Small intestine (tissue), 7 donors: ENCODE data around the gene CCNK. TPM values are rescaled to one million over a fixed set of nuclear protein-coding genes. Genes with fewer than 3 reads are reported as not detected.

Source experiments
- DNase-seq, 2 donors: peaks; one replicate each; pipeline versions ENCODE4 v3.0.0 to v3.0.0-alpha.2; 2013
- FAIRE-seq: peaks from 2 replicates; lab custom pipeline; 2012; peaks lifted over from hg19 to GRCh38; lab: Jason Lieb, UNC
- H3K27ac ChIP-seq, 3 donors: one replicate each; pipeline ENCODE4 v1.5.1; 2013; ENCODE audit warnings: low read length in 2 of 3, mild to moderate bottlenecking in 2 of 3, control low read depth in 1 of 3, inconsistent platforms in 1 of 3, low read depth in 1 of 3, moderate library complexity in 1 of 3
- H3K27me3 ChIP-seq, 3 donors: one replicate each; pipeline ENCODE4 v1.6.1; 2013; ENCODE audit warnings: low read length in 3 of 3, inconsistent platforms in 1 of 3; ENCODE audit not compliant: control insufficient read depth in 3 of 3, insufficient read depth in 3 of 3
- H3K36me3 ChIP-seq, 3 donors: one replicate each; pipeline ENCODE4 v1.6.1; 2013; ENCODE audit warnings: low read length in 3 of 3, inconsistent platforms in 1 of 3, low read depth in 1 of 3, mild to moderate bottlenecking in 1 of 3, moderate library complexity in 1 of 3; ENCODE audit not compliant: control insufficient read depth in 3 of 3, insufficient read depth in 2 of 3
- H3K4me1 ChIP-seq, 3 donors: one replicate each; pipeline ENCODE4 v1.6.1; 2013; ENCODE audit warnings: low read length in 2 of 3, inconsistent platforms in 1 of 3, low read depth in 1 of 3, mild to moderate bottlenecking in 1 of 3, moderate library complexity in 1 of 3; ENCODE audit not compliant: control insufficient read depth in 3 of 3, insufficient read depth in 2 of 3
- H3K4me3 ChIP-seq, 3 donors: one replicate each; pipeline ENCODE4 v1.5.1; 2013; ENCODE audit warnings: low read length in 3 of 3, control low read depth in 1 of 3, inconsistent platforms in 1 of 3, low read depth in 1 of 3, mild to moderate bottlenecking in 1 of 3, moderate library complexity in 1 of 3
- H3K9me3 ChIP-seq, 2 donors: one replicate each; pipeline ENCODE4 v1.6.1; 2013; ENCODE audit warnings: low read depth in 1 of 2, low read length in 1 of 2; ENCODE audit not compliant: control insufficient read depth in 2 of 2, insufficient read depth in 1 of 2
- WGBS, 3 donors: extraction: QIAGEN DNeasy Blood & Tissue Kit; methylation state at CpG; one replicate each; pipeline ENCODE4 v1.1.7; 2013; 5-methylcytosine and 5-hydroxymethylcytosine counted together
- polyA plus RNA-seq, 4 donors: library from polyadenylated mRNA; stranded (reverse) in 3 of 4; unstranded in 1 of 4; fragments of 200-250 nt in 3 of 4; fragments of 120-200 nt in 1 of 4; gene quantifications; one replicate each; pipeline versions ENCODE4 v1.2.1 to v1.2.3, GENCODE V29; 2013
- donor health status: healthy with polysubstance abuse.
- donor health status: control.
- donor health status: control.
- donor health status: Bipolar disorder and iron deficiency.
- donor health status: healthy.

CCNK gene
- polyA plus RNA-seq, 4 donors = 13.4 to 43.4 (median 17.3) TPM

DNA sequence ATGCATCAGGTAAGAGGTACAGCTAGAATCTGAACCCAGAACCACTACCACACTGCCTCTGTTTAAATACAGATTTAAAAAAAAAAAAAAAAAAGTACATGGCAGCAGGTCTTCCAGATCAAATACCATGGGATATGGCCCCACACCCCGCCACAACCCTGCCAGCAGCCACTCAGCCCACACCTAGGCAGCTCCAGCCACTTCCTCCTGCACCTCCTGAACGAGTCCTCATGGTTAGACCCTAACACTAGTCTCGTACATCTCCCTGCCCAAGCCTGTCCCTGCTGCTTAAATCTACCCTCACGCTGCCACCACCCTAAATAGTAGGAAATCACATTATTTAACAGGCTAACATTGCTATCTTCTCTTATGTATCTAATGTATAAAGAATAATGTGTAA is 13.1 kb upstream of the CCNK start:
- Histone ChIP-seq H3K4me3 (no peak overlapping the region), H3K9me3 (no peaks in the 10 kb centered on the region), H3K4me1 (peaks cover 0 to 8% (median 0%) of the 10 kb centered on the region in 3 donors), H3K27ac (no peak overlapping the region), H3K36me3 (peaks cover 5 to 21% (median 7%) of the 10 kb centered on the region in 3 donors), H3K27me3 (no peaks in the 10 kb centered on the region)
- DNase-seq (no peak), FAIRE-seq (no peak)
- 58 to 75% (median 70%) methylated on average over 4 of the region's 4 CpGs for WGBS, 3 donors

DNA sequence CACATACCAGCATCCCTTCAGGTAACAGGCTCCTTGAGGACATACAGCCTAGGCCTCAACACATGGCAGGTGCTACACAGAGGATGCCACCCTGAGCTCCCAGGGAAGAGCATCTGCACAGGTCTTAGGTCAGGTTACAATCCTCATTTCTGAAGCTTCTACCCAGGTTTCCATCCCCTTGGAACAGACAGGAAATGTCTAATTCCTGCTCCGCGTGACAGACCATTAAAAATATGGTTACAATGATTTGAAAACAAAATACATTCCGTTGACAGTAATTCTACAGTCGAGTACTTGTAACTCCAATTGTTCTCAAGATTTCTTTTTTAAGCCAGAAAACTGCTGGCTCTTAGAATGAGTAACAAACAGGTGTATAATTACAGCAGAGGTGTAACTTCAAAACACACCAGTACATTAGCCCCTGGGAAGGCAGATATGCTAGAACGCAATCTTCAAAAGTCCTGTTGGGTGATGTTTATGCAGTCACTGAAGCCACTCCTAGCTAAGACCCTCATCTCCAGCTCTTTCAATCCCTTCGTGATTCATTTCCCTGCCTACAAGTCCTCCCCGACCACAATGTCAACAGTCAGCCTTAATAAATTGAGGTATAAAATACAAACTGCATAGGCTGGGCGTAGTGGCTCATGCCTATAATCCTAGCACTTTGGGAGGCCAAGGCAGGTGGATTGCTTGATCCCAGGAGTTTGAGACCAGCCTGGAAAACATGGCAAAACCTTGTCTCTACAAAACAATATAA is 12.2 kb upstream of the CCNK start:
- peak in 1 of 2 donors; percentile 19 for DNase-seq
- H3K27ac ChIP-seq = no peak overlapping the region
- no peak for FAIRE-seq
- H3K27me3 ChIP-seq = no peaks in the 10 kb centered on the region
- H3K4me1 ChIP-seq = peaks cover 0 to 8% (median 0%) of the 10 kb centered on the region in 3 donors
- H3K4me3 ChIP-seq = no peak overlapping the region
- peaks cover 3 to 16% (median 4%) of the 10 kb centered on the region in 3 donors for H3K36me3 ChIP-seq
- WGBS, 3 donors = 68 to 78% (median 76%) methylated on average over 8 of the region's 8 CpGs
- H3K9me3 ChIP-seq = no peaks in the 10 kb centered on the region

DNA sequence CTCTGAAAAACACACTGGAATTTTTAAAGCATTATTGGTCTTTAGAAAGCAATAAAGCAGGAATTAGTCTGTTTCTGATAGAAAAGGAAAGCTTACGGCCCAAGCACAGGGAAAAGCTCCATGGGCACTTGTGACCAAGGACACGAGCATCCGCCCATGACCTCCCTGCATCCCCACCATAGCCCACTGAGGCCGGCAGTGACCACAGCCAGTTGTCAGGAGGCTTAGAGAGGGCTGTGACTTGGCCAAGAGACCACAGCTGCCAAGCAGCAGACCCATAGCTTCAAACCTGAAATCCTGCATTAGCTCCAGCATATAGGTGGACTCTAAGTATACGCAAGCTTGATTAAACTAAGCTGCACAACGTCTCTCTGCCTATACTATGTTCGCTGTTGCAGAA is 9.5 kb upstream of the CCNK start:
- 86 to 93% (median 86%) methylated on average over 7 of the region's 7 CpGs for WGBS, 3 donors
- Histone ChIP-seq H3K4me3 (no peak overlapping the region), H3K27ac (no peak overlapping the region), H3K9me3 (no peaks in the 10 kb centered on the region), H3K27me3 (no peaks in the 10 kb centered on the region), H3K4me1 (peaks cover 0 to 4% (median 0%) of the 10 kb centered on the region in 3 donors), H3K36me3 (no peaks in the 10 kb centered on the region)
- no peak for DNase-seq
- FAIRE-seq = no peak

DNA sequence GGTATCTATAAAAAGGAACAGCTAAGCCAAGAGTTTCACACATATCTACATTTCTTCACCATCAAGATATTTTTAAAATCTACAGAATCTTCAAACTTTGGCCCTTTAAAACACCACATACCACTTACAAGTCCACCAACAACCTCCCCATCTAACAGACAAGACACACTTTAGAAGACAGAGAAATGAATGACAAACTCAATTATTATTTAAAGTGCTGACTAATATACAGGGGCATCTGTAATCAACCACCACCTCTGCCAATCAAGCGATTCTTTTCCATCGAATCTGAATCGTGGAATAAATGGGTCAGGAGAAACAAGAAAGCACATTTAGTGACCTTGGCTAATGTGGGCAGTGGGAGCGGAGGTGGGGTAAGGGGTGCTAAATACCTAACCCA is 8.3 kb upstream of the CCNK start:
- DNase-seq (no peak), FAIRE-seq (no peak)
- no peaks in the 10 kb centered on the region for H3K27me3 ChIP-seq
- H3K4me1 ChIP-seq = no peaks in the 10 kb centered on the region
- no peak overlapping the region for H3K27ac ChIP-seq
- H3K9me3 ChIP-seq = no peaks in the 10 kb centered on the region
- H3K36me3 ChIP-seq = no peaks in the 10 kb centered on the region
- WGBS, 3 donors = 76 to 81% (median 78%) methylated on average over 4 of the region's 4 CpGs
- no peak overlapping the region for H3K4me3 ChIP-seq

DNA sequence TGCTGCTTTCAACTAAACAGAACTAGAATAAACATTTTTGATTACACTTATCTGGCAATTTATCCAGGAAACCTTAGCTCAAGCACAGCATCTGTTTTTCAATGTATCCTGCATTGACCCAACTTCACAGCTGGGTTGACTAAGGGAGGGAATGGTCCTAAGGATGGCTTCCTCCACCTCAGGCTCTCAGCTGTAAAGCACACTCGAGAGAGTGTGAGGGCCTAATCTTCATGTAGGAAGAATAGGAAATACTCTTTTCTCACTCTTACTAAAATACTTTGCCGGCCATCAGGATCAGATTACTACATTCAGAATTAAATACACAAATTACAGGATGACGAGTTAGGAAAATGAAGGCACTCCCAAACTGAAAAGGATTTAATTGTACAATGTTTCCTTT is 7.8 kb upstream of the CCNK start:
- no peaks in the 10 kb centered on the region for H3K36me3 ChIP-seq
- FAIRE-seq (no peak), DNase-seq (no peak)
- no peaks in the 10 kb centered on the region for H3K9me3 ChIP-seq
- no peak overlapping the region for H3K4me3 ChIP-seq
- H3K27ac ChIP-seq = no peak overlapping the region
- H3K27me3 ChIP-seq = no peaks in the 10 kb centered on the region
- H3K4me1 ChIP-seq = peaks cover 0 to 4% (median under 1%) of the 10 kb centered on the region in 3 donors
- WGBS, 3 donors = 68 to 81% (median 70%) methylated on average over 3 of the region's 3 CpGs

DNA sequence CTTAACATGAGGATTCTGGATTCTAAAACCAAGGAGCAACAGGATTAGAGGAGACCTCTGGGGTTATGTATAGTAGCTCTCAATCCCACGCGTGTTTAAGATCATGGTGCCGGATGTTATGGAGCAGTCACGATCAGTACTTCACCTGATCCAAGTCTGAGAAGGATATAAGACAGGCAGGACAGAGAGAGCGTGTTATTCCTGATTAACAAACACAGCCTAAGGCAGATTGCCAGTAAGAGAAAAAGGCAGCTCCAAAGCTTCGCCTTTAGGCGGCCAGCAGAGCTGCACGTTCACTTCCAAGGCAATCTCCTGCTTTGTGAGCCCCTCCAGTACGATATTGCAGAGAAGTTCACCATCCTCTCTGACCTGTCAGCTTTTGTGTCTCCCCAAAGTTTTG is 6.0 kb upstream of the CCNK start:
- H3K27me3 ChIP-seq = no peaks in the 10 kb centered on the region
- FAIRE-seq (no peak), DNase-seq (peak in 1 of 2 donors; percentile 5)
- peaks cover 3 to 11% (median 7%) of the 10 kb centered on the region in 3 donors for H3K4me1 ChIP-seq
- no peaks in the 10 kb centered on the region for H3K9me3 ChIP-seq
- whole genome bisulfite sequencing, 3 donors = 60 to 82% (median 62%) methylated on average over 9 of the region's 9 CpGs
- H3K4me3 ChIP-seq = no peak overlapping the region
- no peaks in the 10 kb centered on the region for H3K36me3 ChIP-seq
- H3K27ac ChIP-seq = no peak overlapping the region

DNA sequence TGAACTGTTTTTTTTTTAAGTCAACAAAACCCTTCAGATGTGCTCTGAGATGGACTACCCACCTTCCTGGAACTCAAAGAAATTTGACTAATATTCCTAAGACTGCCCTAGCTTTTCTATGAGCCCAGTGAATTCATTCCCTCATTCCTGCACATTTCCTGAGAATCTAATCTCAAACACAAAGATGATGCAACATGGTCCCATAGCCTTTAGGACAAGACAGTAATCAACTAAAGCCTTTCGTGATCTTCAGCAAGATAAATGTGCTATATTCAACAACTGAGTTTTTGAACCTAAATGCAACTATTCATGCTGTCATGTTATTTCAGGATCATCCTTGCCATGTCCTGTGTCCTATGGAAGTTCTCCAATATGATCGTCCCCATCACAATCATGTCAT is 5.5 kb upstream of the CCNK start:
- no peak for DNase-seq
- FAIRE-seq = no peak
- no peaks in the 10 kb centered on the region for H3K36me3 ChIP-seq
- WGBS, 3 donors = 87 to 90% (median 87%) methylated on average over 2 of the region's 2 CpGs
- no peak overlapping the region for H3K27ac ChIP-seq
- H3K4me1 ChIP-seq = peaks cover 3 to 11% (median 7%) of the 10 kb centered on the region in 3 donors
- H3K27me3 ChIP-seq = no peaks in the 10 kb centered on the region
- H3K9me3 ChIP-seq = no peaks in the 10 kb centered on the region
- H3K4me3 ChIP-seq = no peak overlapping the region

DNA sequence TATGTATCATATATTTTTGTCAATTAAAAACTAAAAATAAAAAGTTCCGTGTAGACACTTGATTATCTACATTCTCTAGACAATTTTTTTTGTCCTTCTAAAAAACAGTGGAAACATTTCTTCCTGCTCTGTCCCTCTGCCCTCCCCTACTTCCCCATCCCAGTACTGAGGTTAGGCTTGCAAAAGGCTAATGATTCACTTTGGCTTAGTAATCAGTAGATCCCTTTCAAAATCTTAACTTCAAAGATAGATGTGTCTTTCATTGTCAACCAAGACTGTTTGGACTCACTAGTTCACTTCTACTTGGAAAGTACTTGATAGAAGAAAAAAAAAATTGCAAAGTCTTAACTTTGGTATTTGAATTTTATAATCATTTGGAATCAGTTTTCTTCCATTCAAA is 4.3 kb upstream of the CCNK start:
- 25 to 44% (median 38%) methylated on average over 1 of the region's 1 CpG for WGBS, 3 donors
- H3K27ac ChIP-seq = no peak overlapping the region
- no peak overlapping the region for H3K4me3 ChIP-seq
- no peaks in the 10 kb centered on the region for H3K9me3 ChIP-seq
- H3K36me3 ChIP-seq = no peaks in the 10 kb centered on the region
- no peaks in the 10 kb centered on the region for H3K27me3 ChIP-seq
- DNase-seq (no peak), FAIRE-seq (no peak)
- H3K4me1 ChIP-seq = peaks cover 3 to 11% (median 7%) of the 10 kb centered on the region in 3 donors
